Peyer's patch (tissue), 4 donors: ENCODE results near the gene TBC1D10B. TPM values are rescaled to one million over a fixed set of nuclear protein-coding genes. Genes with fewer than 3 reads are reported as not detected.

Experiments used
- DNase-seq, 3 donors: peaks; one replicate each; pipeline ENCODE4 v3.0.0-alpha.2; 2017 to 2019
- H3K27ac ChIP-seq, 4 donors: fragments of 200-600 bp; sonication (generic); one replicate each; pipeline ENCODE4 v1.5.1; 2016 to 2019
- H3K27me3 ChIP-seq, 2 donors: fragments of 200-600 bp; sonication (generic); one replicate each; pipeline ENCODE4 v1.5.1; 2019
- H3K36me3 ChIP-seq, 3 donors: fragments of 200-600 bp; sonication (generic); one replicate each; pipeline ENCODE4 v1.5.1; 2016 to 2019
- H3K4me1 ChIP-seq, 4 donors: fragments of 200-600 bp; sonication (generic); one replicate each; pipeline ENCODE4 v1.5.1; 2016 to 2019
- H3K4me3 ChIP-seq, 4 donors: fragments of 200-600 bp; sonication (generic); 1 replicate in 3 of 4; 2 replicates in 1 of 4; pipeline ENCODE4 v1.5.1; 2016 to 2019; ENCODE audit warnings: mild to moderate bottlenecking in 1 of 4
- H3K9me3 ChIP-seq, 4 donors: fragments of 200-600 bp; sonication (generic); one replicate each; pipeline ENCODE4 v1.5.1; 2016 to 2019; ENCODE audit warnings: mild to moderate bottlenecking in 1 of 4
- CTCF ChIP-seq, 6 experiments: fragments of 450-650 bp in 4 of 6; fragments of 200-600 bp in 2 of 6; sonication (generic) in 1 of 6; IDR thresholded peaks; one replicate each; pipeline ENCODE4 v1.5.1; 2017 to 2019; ENCODE audit warnings: antibody characterized with exemption in 6 of 6, mild to moderate bottlenecking in 3 of 6, moderate library complexity in 1 of 6
- POLR2A ChIP-seq, 2 donors: fragments of 450-650 bp; IDR thresholded peaks; one replicate each; pipeline ENCODE4 v1.5.1; 2017; ENCODE audit warnings: antibody characterized with exemption in 2 of 2, mild to moderate bottlenecking in 2 of 2, moderate library complexity in 2 of 2
- total RNA-seq, 4 donors: library from RNA; depleted of rRNA; stranded (reverse); fragments of >200 nt; gene quantifications; one replicate each; pipeline ENCODE4 v1.1.0, GENCODE V29; 2016

Gene TBC1D10B
- total RNA-seq, 4 donors from 2014 or later: 37.1 to 58.2 (median 48.9) TPM

GRCh38 chr16:30380072-30380802, 9.9 kb upstream of the TBC1D10B start:
- H3K27me3 ChIP-seq: no peaks in the 10 kb centered on the region
- no peak for DNase-seq
- no peak overlapping the region for H3K4me3 ChIP-seq
- H3K4me1 ChIP-seq: peaks cover 0 to 24% (median 22%) of the 10 kb centered on the region in 4 donors
- H3K27ac ChIP-seq: peak overlapping the region in 1 of 4 donors; percentile 92
- H3K36me3 ChIP-seq: no peaks in the 10 kb centered on the region
- TF ChIP-seq CTCF (IDR thresholded peaks at IDR 0.05) (no peak), POLR2A (IDR thresholded peaks at IDR 0.05) (no peak)
- no peaks in the 10 kb centered on the region for H3K9me3 ChIP-seq

DNA sequence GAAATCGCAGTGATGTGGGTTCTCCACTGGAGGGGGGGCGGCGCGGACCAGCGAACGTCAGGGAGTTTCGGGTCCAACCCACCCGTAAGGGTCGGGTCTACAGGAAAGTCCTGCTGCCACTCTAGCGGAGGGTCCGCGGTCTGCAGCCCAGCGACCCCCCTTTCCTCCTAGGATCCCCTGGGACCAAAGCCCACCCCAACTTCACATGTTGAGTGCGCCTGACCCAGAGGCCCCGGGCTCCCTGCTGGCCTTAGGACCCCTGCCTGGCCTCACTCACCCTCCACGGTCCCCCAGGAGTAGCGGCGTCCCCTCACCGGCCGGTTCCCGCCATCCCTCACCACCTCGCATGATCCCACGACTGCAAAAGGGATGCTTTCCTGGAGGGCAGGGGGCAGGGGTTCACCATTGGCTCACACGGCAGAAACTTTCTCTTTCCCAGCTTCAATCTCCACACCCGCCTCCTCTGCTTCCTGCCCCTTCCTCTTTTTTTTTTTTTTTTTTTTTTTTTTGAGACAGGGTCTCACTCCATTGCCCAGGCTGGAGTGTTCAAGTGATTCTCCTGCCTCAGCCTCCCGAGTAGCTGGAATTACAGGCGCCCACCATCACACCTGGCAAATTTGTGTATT, 9.0 kb upstream of the TBC1D10B start:
- H3K4me3 ChIP-seq: peak overlapping the region; percentile 51 to 73 (median 70)
- H3K9me3 ChIP-seq: no peaks in the 10 kb centered on the region
- H3K36me3 ChIP-seq: no peaks in the 10 kb centered on the region
- H3K27me3 ChIP-seq: no peaks in the 10 kb centered on the region
- H3K4me1 ChIP-seq: peaks cover 0 to 24% (median 22%) of the 10 kb centered on the region in 4 donors
- no peak for DNase-seq
- TF ChIP-seq CTCF (IDR thresholded peaks at IDR 0.05) (peak in 3 of 6 experiments; percentile 4 to 9 (median 7)), POLR2A (IDR thresholded peaks at IDR 0.05) (no peak)
- H3K27ac ChIP-seq: peak overlapping the region; percentile 92 to 100 (median 98)

GRCh38 chr16:30378236-30379157, 8.2 kb upstream of the TBC1D10B start:
- peak overlapping the region; percentile 51 to 73 (median 70) for H3K4me3 ChIP-seq
- H3K4me1 ChIP-seq: peaks cover 0 to 24% (median 22%) of the 10 kb centered on the region in 4 donors
- peak; percentile 99 to 100 (median 99) for DNase-seq
- TF ChIP-seq CTCF (IDR thresholded peaks at IDR 0.05) (peak in 4 of 6 experiments; percentile 5 to 38 (median 22)), POLR2A (IDR thresholded peaks at IDR 0.05) (peak; percentile 54 to 64)
- H3K27me3 ChIP-seq: no peaks in the 10 kb centered on the region
- peak overlapping the region; percentile 92 to 100 (median 98) for H3K27ac ChIP-seq
- no peaks in the 10 kb centered on the region for H3K36me3 ChIP-seq
- H3K9me3 ChIP-seq: no peaks in the 10 kb centered on the region

- Histone ChIP-seq H3K9me3 (no peaks in the 10 kb centered on the region), H3K4me1 (peaks cover 0 to 24% (median 20%) of the 10 kb centered on the region in 4 donors), H3K27me3 (no peaks in the 10 kb centered on the region)
Observed at GRCh38 chr16:30377812-30378235, 7.5 kb upstream of the TBC1D10B start.

More at GRCh38 chr16:30377812-30378235, 7.5 kb upstream of the TBC1D10B start:
- peak; percentile 91 to 96 (median 93) for DNase-seq
- Histone ChIP-seq H3K4me3 (peak overlapping the region; percentile 51 to 73 (median 70)), H3K27ac (peak overlapping the region; percentile 92 to 100 (median 98)), H3K36me3 (no peaks in the 10 kb centered on the region)
- TF ChIP-seq CTCF (IDR thresholded peaks at IDR 0.05): no peak
- TF ChIP-seq POLR2A (IDR thresholded peaks at IDR 0.05): peak in 1 of 2 donors; percentile 38
